HUES64 (cell line): ENCODE data around the gene ABCA7.

Experiments used
- H3K27ac ChIP-seq: 2 replicates; pipeline ENCODE4 v1.7.0; 2013; ENCODE audit warnings: low read depth, low read length, inconsistent platforms
- H3K27me3 ChIP-seq: 2 replicates; pipeline ENCODE4 v1.6.1; 2013; ENCODE audit warnings: mild to moderate bottlenecking, low read length; ENCODE audit not compliant: insufficient read depth
- H3K36me3 ChIP-seq: 2 replicates; pipeline ENCODE4 v1.6.1; 2013; ENCODE audit warnings: mild to moderate bottlenecking, low read length; ENCODE audit not compliant: insufficient read depth
- H3K4me1 ChIP-seq: 2 replicates; pipeline ENCODE4 v1.6.1; 2013; ENCODE audit warnings: mild to moderate bottlenecking, low read length, moderate library complexity; ENCODE audit not compliant: insufficient read depth
- H3K4me3 ChIP-seq: 2 replicates; pipeline ENCODE4 v1.5.1; 2013; ENCODE audit warnings: mild to moderate bottlenecking, low read length, moderate library complexity
- H3K9ac ChIP-seq: 2 replicates; pipeline ENCODE4 v1.6.1; 2013; ENCODE audit warnings: mild to moderate bottlenecking, low read depth, low read length
- H3K9me3 ChIP-seq: 2 replicates; pipeline ENCODE4 v1.6.1; 2013; ENCODE audit warnings: low read depth, low read length; ENCODE audit not compliant: insufficient read depth
- WGBS: fragments of 150-250, 120-280 bp; methylation state at CpG from one replicate; pipeline ENCODE4 v1.1.7; 2013; ENCODE audit warnings: missing lambda C conversion rate; 5-methylcytosine and 5-hydroxymethylcytosine counted together

ABCA7 gene

GRCh38 chr19:1089126-1089771 is 49.3 kb downstream of the ABCA7 start:
- no peak overlapping the region for H3K4me3 ChIP-seq
- H3K9me3 ChIP-seq: no peaks in the 10 kb centered on the region
- no peak overlapping the region for H3K9ac ChIP-seq
- H3K27ac ChIP-seq: no peak overlapping the region
- 96% methylated on average over 32 of the region's 32 CpGs for WGBS
- H3K36me3 ChIP-seq: peaks cover 67% of the 10 kb centered on the region
- no peaks in the 10 kb centered on the region; the same call in 1 of the 2 replicates for H3K4me1 ChIP-seq
- H3K27me3 ChIP-seq: no peaks in the 10 kb centered on the region

- no peak overlapping the region for H3K9ac ChIP-seq
- H3K36me3 ChIP-seq: peaks cover 62% of the 10 kb centered on the region
Measured at GRCh38 chr19:1089891-1090290, 50.0 kb downstream of the ABCA7 start.

GRCh38 chr19:1090731-1091543 is 51.0 kb downstream of the ABCA7 start:
- Histone ChIP-seq H3K27ac (no peak overlapping the region), H3K9me3 (no peaks in the 10 kb centered on the region), H3K9ac (no peak overlapping the region), H3K4me1 (no peaks in the 10 kb centered on the region; the same call in 1 of the 2 replicates), H3K4me3 (no peak overlapping the region), H3K36me3 (peaks cover 54% of the 10 kb centered on the region), H3K27me3 (no peaks in the 10 kb centered on the region)
- WGBS: 97% methylated on average over 38 of the region's 38 CpGs

More at GRCh38 chr19:1089891-1090290, 50.0 kb downstream of the ABCA7 start:
- Histone ChIP-seq H3K27ac (no peak overlapping the region), H3K4me1 (no peaks in the 10 kb centered on the region; the same call in 1 of the 2 replicates), H3K9me3 (no peaks in the 10 kb centered on the region), H3K27me3 (no peaks in the 10 kb centered on the region), H3K4me3 (no peak overlapping the region)
- 96% methylated on average over 22 of the region's 22 CpGs for WGBS

- Histone ChIP-seq H3K9me3 (no peaks in the 10 kb centered on the region), H3K4me1 (no peaks in the 10 kb centered on the region; the same call in 1 of the 2 replicates), H3K9ac (no peak overlapping the region), H3K36me3 (peaks cover 47% of the 10 kb centered on the region), H3K4me3 (no peak overlapping the region), H3K27ac (no peak overlapping the region), H3K27me3 (no peaks in the 10 kb centered on the region)
- WGBS: 96% methylated on average over 27 of the region's 27 CpGs
Measured at GRCh38 chr19:1091544-1092175, 51.8 kb downstream of the ABCA7 start.

- H3K36me3 ChIP-seq: peaks cover 38% of the 10 kb centered on the region
- no peaks in the 10 kb centered on the region for H3K9me3 ChIP-seq
- 95% methylated on average over 15 of the region's 15 CpGs for WGBS
- no peak overlapping the region for H3K9ac ChIP-seq
- H3K4me3 ChIP-seq: no peak overlapping the region
- no peaks in the 10 kb centered on the region; the same call in 1 of the 2 replicates for H3K4me1 ChIP-seq
- no peaks in the 10 kb centered on the region for H3K27me3 ChIP-seq
- H3K27ac ChIP-seq: no peak overlapping the region
Measured at GRCh38 chr19:1093330-1093729, 53.4 kb downstream of the ABCA7 start.

GRCh38 chr19:1093811-1094553 is 54.1 kb downstream of the ABCA7 start:
- WGBS: 85% methylated on average over 32 of the region's 32 CpGs
- H3K4me1 ChIP-seq: no peaks in the 10 kb centered on the region; the same call in 1 of the 2 replicates
- H3K9me3 ChIP-seq: no peaks in the 10 kb centered on the region
- H3K27ac ChIP-seq: no peak overlapping the region
- peak overlapping the region; percentile 98 for H3K4me3 ChIP-seq
- H3K36me3 ChIP-seq: peaks cover 32% of the 10 kb centered on the region
- H3K9ac ChIP-seq: peak overlapping the region; percentile 94
- no peaks in the 10 kb centered on the region for H3K27me3 ChIP-seq

- Histone ChIP-seq H3K4me3 (peak overlapping the region; percentile 98), H3K9me3 (no peaks in the 10 kb centered on the region), H3K27ac (no peak overlapping the region), H3K36me3 (peaks cover 26% of the 10 kb centered on the region), H3K4me1 (no peaks in the 10 kb centered on the region; the same call in 1 of the 2 replicates), H3K27me3 (no peaks in the 10 kb centered on the region), H3K9ac (peak overlapping the region; percentile 94)
- 1% methylated on average over 19 of the region's 19 CpGs for WGBS
Measured at GRCh38 chr19:1094655-1094977, 54.7 kb downstream of the ABCA7 start.

GRCh38 chr19:1094978-1095701 is 55.2 kb downstream of the ABCA7 start, which contains the start of gene POLR2E:
Gene POLR2E (minus strand): TSS chr19:1095375. CDS start chr19:1095315, 60 bp downstream.
- Histone ChIP-seq H3K9me3 (no peaks in the 10 kb centered on the region), H3K27ac (0 out of 2 replicates have a peak within 1 kb of the TSS, but pooled peaks have one; percentile 55), H3K4me1 (no peaks in the 10 kb centered on the region; the same call in 1 of the 2 replicates), H3K27me3 (no peaks in the 10 kb centered on the region), H3K4me3 (peak within 1 kb of the TSS; percentile 98), H3K36me3 (peaks cover 26% of the 10 kb centered on the region), H3K9ac (peak within 1 kb of the TSS; percentile 94)
- WGBS: under 1% methylated on average over 81 of the region's 81 CpGs

GRCh38 chr19:1097810-1098176 is 57.9 kb downstream of the ABCA7 start:
- Histone ChIP-seq H3K9ac (no peak overlapping the region), H3K27ac (no peak overlapping the region)
- WGBS: 96% methylated on average over 6 of the region's 7 CpGs

More at GRCh38 chr19:1097810-1098176, 57.9 kb downstream of the ABCA7 start:
- Histone ChIP-seq H3K36me3 (peaks cover 9% of the 10 kb centered on the region), H3K4me3 (no peak overlapping the region), H3K9me3 (no peaks in the 10 kb centered on the region), H3K27me3 (no peaks in the 10 kb centered on the region), H3K4me1 (peaks cover 10% of the 10 kb centered on the region; the same call in 1 of the 2 replicates)
